GM10847 (cell line): Measurements from ENCODE around the gene TPX2.

ENCODE experiments used
- POLR2A ChIP-seq: IDR thresholded peaks from 2 replicates; pipeline ENCODE4 v1.6.1; 2011; ENCODE audit not compliant: insufficient read length; ENCODE audit errors: extremely low read depth

The TPX2 gene

DNA sequence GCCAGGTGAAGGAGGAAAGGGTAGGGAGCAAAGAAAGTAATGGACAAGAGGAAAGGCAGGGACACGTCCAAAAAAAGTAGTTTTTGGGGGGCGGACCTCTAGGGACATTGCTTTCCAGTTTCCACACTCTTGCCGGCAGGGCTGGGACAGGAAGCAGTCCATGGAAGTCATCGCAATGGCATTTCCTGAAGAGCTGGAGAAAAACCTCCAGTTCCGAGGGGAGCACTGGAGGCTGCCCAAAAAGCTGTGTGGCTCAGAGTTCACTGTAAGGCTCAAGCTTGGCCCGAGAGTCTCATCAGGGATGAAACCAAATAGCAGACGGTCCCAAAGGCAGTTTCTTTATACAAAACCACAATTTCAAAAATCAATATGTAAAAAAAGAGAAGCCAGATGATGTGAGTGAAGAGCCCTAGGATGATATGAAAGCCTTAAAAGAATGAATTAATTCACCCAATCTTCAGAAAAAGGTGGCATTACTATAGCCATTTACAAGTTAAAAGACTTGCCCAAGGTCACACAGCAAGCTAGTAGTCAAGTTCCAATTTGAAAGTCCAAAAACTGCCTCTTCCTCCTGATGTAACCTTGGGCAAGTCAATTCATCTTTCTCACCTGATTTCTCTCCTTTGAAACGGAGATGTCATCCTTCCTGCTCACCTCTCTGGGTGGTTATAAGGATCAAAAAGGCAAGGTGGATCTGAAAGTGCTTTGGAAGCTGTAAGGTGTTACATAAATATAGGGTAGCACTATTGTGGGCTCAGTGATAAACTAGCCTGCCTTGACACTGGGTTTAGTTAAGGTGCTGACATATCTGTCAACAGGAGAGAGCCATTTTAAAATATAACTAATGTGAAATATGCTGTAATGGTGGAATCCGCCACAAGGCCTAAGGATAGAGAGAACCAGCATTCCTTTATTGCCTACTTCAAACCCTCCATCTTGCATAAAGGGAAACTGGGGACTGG lies 25.5 kb upstream of the TPX2 start:
- TF ChIP-seq POLR2A, result no peak

DNA sequence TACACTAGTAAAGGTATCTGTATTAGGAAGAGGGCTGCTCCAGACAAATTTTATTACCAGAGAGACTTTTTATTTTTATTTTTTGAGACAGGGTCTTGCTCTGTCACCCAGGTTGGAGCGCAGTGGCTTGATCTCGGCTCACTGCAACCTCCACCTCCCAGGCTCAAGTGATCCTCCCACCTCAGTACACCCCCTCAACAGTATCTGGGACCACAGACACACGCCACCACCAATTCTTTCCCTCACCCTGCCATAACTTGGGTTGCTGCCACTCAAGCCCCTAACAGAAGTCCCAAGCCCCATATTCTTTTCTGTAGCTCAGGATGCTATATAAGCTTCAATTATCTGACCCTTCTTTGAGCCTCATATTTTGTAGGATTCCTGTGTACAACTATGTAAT lies 23.3 kb upstream of the TPX2 start:
- no peak for TF ChIP-seq POLR2A

DNA sequence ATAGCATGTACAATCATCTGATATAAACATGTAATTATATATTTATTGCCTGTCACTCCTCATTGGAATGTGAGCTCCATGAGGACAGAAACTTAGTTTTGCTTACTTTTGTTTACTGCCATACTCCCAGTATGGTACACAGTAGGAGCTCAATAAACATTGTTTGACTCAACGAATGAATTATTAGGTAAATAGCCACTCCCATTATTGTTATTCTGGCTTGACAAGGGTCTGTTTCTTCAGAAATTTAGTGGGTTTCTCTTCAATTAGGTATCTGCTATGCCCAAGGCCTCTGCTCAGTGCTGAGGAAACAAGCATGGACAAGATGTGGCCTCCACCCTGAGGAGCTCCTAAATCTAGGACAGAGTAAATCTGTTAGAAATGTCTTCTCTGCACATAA lies 22.7 kb upstream of the TPX2 start:
- TF ChIP-seq POLR2A, result no peak

DNA sequence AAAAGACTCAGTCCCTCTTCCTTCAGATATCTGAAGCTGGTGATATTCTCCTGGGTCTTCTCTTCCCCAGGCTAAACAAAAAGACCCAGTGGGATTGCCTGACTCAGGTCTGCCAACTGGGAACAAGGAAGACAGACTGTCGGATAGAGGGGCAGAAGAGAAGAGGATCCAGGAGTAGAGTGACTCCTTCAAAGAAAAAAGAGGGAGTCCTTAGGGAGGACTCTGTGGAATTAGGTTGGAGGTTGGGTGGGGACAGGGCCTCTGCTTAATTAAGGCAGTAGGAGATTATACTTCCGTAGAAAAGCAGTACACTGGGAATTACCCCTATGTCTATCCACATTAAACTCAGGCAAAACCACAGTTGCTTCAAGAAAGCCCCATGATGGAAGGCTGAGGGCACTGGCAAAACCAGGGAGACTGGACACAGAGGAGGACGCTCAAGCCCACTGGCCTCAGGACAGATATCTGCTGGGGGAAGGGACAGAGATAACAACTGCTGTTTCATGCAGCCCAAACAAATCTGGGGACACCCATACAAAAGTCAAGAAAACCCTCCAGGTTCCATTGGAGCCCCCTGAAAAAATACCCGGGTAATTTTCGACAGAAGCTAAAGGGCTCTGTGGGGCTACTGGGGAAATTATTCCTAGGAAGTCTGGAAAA lies 22.1 kb upstream of the TPX2 start:
- no peak for TF ChIP-seq POLR2A

DNA sequence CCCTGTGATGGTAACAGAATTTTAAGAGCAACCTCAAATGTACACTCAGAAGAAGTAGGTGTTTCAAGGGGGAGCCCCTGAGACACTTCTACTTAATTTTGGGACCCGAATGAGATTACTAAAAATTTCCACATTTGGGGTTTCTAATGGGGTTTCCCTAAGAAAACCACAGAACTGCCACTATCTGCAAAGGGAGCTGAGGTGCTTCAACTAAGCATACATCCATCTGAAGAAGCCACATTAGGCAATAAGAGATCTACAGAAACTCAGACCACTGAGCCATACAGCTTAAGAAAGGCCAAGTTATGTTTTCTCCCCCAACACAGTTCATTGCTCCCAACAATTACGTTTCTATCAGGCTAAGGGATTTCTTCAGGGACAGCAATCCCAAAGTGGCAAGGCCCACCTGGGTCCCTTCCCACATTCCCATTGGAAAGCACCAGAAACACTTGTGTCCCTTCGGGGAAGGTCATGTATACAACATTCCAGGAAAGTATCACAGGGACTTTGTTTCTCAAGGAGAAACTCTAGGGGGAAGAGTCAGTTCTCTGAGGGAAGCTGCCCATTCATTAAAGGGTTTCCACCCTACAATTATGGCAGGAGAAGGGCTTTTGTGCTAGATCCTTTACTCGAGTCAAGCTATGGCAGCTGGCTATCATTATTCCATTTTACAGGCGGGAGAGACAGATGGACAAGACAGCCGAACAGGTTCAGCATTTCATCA lies 21.4 kb upstream of the TPX2 start:
- TF ChIP-seq POLR2A, result no peak

DNA sequence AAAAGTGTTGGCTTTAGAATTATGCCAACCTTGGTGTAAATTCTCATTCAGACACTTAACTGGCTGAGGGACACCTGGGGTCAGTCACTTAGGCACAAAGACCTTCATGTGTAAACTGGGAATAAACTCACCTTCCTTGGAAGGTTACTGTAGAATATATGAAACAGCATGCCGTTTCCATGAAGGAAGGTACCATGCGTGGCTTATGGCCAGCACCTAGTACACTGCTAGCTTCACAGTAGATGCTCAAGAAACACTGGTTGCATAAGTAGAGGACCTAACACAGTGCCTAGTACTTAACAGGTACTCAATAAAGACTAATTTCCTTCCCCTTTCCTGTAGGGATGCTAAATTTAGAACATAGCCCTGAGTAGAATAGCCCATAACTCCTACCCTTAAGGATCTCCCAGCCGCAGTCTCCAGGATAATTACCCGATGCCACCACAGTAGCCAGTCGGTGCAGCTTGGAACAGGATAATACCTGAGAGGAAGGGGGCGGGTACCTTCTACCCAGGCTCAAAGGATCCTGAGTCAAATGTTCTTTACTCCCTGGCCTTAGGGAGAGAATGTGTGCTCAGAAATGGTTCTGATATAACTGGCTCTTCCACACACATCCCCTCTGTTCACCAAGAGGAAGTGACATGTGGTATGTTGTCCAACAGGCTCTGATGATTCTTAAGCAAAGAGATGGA lies 20.0 kb upstream of the TPX2 start:
- no peak for TF ChIP-seq POLR2A

DNA sequence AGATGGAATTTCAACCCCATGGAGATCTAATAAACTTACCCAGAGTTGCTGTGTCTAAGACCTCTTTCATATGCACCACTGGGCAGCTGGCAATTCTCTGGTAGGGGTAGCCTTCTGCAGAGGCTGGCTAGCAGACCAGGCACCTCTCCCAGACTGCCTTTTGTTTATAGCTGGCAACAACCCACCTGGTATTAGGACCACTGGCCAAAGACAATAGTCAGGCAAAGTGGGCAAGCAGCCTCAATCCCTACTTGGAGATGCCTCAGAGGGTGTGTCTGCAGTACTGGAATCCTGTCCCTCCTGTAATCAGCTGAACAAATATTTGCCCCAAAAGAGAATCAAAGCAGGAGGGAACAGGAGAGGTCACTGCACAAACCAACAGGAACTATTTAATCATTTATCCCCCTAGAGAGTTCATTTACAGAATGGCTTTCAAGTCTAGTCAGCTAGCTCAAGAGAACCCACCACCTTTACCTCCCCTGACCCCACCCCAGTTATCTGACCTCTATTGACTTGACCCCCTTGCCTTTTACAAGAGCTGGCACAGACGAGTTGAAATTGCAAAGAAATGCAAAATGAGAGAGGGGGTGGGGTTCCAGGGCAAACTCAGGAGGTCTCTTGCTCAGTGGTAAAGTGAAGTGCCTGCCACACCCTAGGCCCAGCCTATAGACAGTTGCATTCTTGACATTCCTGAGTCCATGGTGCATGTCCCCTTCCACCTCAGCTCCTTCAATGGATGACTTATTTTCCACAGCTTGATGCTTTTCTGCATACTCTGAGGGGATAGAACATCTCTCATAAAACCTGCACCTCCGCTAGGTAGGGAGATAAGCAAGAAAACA lies 19.2 kb upstream of the TPX2 start:
- no peak for TF ChIP-seq POLR2A

DNA sequence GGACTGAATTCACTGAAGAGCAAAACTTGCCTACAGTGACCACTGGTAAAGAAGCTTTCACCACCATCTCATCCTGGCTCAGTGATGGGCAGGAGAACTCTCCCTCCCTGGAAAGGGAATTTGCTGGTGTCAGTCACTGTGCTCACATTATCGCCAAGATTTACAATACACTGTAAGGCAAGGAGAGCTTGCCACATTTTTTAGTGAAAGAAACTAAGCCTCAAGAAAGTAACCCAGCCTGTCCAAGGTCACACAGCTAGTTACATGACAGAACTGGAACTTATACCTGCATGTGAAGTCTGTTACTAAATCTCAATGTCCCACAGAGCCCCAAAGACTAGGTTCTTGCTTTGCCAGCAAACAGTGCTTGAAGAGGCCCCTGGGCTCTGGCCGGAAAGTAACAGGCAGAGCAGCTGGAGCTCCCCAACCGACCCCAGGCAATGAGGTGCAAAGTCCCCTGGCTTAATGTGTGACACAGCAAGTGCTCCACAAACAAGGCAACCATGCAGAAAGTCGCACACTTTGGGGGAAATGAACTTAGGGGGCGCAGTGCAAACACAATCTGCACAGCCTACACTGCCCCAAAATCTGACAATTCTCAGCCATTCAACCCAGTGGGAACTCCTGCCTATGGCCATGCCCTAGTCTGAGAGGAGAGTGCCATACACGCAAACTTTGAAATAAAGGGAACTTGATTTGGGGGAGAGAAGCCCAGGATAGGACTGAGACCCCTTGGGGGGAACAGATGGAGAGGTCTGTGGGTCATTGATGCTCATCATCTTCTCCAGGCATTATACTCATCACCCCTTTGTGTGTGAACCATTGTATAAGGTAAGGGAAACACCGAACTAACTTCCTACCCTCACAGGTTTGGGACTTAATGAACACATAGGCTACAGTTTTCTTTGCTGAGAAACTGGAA lies 18.3 kb upstream of the TPX2 start:
- TF ChIP-seq POLR2A, result no peak

DNA sequence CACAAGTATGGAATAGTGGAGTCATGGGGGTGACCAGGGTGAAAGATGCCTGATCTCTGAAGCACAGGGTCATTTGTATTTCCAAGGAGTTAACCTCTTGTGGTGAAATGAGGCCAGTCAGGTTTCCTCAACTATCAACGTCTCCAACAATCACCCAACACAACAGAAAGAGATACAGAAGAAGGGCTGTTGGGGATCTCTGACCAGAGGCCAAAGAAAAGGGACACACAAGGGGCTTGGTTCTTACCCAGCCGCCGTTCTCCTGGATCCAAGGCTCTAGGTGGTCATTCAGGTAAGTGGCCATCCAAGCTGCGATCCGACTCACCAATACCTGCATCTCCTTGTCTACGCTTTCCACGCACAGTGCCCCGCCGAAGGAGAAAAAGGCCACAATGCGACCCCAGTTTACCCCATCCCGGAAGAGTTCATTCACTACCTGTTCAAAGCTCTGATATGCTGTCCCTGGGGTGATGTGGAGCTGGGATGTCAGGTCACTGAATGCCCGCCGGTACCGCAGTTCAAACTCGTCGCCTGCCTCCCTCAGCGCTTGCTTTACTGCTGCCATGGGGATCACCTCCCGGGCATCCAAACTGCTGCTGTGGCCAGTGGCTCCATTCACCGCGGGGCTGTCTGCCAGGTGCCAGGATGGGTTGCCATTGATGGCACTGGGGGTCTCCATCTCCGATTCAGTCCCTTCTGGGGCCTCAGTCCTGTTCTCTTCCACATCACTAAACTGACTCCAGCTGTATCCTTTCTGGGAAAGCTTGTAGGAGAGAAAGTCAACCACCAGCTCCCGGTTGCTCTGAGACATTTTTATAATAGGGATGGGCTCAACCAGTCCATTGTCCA lies 17.5 kb upstream of the TPX2 start:
- TF ChIP-seq POLR2A, result no peak

DNA sequence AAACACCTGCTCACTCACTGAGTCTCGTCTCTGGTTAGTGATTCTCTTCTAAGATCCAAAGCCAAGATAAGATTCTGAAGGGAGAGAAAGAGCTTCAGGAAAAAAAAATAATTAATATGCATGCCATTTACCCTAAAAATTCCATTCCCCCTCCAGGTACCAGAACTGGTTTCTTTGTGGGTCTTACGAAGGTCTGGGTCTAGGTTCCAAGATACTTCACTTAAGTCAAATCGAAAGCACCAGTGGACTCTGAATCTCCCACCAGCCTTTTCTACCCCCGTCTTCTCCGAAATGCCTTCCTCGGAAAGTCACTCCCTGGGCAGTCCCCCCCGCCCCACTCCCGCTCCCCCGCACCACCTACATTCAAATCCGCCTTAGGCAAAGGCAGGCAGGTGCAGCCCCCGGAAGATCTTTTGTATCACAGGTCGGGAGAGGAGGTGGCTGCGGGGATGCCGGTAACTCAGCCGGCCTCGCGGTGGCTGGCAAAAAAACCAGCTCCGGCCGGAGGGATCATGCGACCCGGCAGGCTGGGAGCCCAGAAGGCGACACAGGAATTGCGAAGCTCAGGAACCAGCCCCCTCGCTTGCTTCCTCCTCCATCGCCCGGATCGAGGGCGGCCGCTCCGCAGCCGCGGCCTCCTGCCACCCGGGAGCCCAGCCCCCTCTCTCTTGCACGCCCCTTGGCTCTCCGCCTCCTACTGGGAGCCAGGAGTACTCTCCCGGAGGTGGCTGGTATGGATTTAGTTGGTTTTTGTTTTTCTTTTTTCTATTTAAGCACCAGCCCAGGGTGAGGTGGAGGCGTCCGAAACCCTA lies 16.6 kb upstream of the TPX2 start, which contains the start of gene BCL2L1:
Gene BCL2L1 (minus strand): TSS at position 612 of the 812 bp plus-strand sequence. CDS start 650 bp downstream, outside the sequence.
- TF ChIP-seq POLR2A, result peak; percentile 31

DNA sequence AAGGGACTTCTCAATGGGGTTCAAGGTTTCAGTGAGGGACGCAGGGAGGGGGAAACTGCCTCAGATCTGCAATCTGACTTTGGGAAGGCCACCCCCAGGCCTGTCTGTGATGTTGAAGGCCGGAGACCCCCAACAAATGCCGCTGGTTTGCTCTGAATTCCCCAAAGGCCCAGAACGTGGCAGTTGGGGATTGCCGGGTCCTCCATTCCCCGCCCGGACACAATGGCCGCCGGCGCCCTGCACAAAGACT lies 16.1 kb upstream of the TPX2 start:
- no peak for TF ChIP-seq POLR2A
